HFF-Myc (cell line): Measurements from ENCODE around the gene KLHL25.

Source experiments
- DNase-seq: peaks from one replicate; pipeline ENCODE4 v3.0.0-alpha.2; 2011; ENCODE audit warnings: low read depth; ENCODE audit errors: extremely low read depth
- H3K4me3 ChIP-seq: replicated peaks from 2 replicates; pipeline ENCODE4 v1.5.1; 2011; ENCODE audit warnings: low read depth, mild to moderate bottlenecking, control low read depth, low read length
- TF ChIP-seq, protein P1 (sequence below): IDR thresholded peaks from 2 replicates; pipeline ENCODE4 v1.5.1; 2012; ENCODE audit warnings: mild to moderate bottlenecking, low read depth, low read length, control low read depth; ENCODE audit errors: missing control alignments

Gene KLHL25

DNA sequence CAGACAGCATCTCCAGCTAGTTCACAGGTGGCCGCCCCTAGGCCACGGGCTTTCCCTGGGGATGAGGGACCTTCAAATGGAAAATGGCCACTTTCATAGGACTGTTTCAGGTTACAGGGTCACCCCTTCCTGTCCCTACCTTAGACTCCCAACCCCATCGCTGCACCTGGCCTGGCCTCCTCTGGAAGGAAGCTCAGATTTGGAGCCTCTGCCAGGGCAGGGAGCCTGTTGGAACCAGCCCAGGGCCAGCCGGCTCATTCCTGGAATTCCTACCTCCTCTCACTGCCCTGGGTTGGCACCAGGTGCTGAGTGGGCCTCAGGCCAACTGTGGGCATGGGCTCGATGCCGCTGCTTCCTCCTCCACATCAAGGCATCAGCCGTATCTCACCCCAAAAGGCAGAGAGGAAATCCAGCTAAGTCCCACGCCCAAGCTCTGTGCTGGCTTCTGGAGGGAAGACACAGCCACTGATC is 42.2 kb downstream of the KLHL25 start:
- H3K4me3 ChIP-seq, result no peak overlapping the region
- TF ChIP-seq, protein P1, sequence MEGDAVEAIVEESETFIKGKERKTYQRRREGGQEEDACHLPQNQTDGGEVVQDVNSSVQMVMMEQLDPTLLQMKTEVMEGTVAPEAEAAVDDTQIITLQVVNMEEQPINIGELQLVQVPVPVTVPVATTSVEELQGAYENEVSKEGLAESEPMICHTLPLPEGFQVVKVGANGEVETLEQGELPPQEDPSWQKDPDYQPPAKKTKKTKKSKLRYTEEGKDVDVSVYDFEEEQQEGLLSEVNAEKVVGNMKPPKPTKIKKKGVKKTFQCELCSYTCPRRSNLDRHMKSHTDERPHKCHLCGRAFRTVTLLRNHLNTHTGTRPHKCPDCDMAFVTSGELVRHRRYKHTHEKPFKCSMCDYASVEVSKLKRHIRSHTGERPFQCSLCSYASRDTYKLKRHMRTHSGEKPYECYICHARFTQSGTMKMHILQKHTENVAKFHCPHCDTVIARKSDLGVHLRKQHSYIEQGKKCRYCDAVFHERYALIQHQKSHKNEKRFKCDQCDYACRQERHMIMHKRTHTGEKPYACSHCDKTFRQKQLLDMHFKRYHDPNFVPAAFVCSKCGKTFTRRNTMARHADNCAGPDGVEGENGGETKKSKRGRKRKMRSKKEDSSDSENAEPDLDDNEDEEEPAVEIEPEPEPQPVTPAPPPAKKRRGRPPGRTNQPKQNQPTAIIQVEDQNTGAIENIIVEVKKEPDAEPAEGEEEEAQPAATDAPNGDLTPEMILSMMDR, result no peak
- no peak for DNase-seq

DNA sequence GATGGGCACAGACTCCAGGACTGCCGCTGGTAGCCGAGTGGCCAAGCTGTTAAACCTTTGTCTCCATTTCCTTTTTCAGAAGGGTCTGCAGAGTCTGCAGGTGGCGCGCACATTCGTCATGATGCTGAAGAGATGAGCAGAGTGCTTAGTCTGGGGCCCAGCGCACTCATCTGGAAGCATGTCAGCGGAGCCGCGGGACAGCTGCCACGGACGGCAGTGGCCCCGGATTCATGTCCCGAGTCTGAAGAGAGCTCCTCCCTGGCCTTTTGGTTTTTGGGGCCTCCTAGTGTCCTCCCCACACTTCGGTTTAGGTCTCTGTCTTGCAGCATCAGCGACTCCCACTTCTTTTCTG is 42.6 kb downstream of the KLHL25 start:
- no peak overlapping the region for H3K4me3 ChIP-seq
- no peak for DNase-seq
- TF ChIP-seq, protein P1, result no peak

DNA sequence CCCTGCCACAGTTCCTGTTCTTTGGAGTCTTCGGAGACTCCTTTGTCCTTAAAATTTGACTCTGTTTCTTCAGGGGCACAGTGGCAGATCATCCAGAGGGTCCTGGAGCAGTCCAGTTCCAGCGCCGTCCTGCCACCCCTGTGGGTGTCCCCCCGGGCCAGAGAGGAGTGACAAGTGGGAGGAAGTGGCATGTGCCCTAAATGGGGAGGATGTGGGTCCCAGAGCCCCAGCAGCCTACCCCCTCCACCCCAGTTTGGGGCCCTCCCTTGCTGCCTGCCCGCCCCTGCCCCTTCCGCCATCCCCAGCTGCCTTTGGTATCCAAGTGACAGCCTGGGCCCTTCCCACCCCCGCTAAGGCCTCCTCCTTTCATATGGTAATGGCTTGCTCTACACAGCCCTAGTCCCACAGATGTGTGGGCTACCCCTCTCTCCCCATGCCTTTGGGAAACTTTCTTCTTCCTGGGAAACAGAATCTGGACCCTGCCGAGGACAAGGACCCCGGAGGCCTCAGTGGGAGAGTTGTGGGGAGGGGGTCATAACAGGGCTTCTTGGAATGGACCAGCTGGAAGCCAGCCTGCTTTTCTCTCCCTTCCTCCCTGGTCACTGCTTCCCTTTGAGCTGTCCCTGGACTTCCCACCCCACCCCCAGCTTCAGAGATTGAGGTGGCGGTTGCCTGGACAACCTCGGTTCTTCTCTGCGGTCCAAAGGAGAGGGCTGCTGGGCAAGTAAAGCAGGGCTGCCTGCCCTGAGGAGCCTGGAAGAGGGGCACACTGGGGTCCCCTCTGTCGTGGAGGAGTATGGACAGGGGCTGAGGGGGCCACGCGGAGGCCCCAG is 43.2 kb downstream of the KLHL25 start:
- DNase-seq, result no peak
- TF ChIP-seq, protein P1, result no peak
- H3K4me3 ChIP-seq, result no peak overlapping the region

DNA sequence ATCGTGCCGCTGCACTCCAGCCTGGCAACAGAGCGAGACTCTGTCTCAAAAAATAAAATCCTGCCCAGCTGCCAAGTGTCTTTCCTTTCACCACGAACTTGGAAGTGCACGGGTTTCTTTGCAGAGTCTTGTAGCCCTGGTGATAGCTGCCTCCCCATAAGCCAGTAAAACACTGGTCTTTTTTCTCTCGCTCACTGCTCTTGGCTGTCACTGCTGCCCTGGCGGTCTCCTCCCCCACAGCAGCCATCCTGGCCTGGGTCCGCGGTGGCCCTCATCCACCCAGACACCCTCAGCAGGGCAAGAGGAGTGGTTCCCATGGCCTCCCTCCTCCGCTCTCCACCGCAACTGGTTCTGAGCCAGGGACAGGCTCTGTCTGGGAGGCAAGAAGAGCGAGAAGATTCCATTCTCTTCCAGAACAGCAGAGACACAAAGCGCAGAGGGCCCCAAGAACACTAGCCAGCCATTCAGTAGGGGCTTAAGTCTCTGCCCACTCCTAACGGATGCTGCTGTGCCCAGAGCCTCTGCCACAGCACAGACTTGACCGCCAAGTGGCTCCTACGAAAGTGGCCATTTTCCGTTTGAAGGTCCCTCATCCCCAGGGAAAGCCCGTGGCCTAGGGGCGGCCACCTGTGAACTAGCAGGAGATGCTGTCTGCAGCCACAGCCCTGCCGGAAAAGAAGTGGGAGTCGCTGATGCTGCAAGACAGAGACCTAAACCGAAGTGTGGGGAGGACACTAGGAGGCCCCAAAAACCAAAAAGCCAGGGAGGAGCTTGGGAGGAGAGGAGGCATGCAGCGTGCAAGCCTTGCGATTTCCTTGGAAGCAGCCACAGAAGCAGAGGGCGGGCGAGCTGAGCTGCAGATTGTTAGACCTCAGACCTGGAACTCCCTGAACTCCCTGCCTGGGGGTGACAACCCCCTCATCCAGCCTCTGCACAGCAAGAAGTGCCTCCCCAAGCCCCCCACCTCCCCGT is 44.1 kb downstream of the KLHL25 start:
- H3K4me3 ChIP-seq, result no peak overlapping the region
- TF ChIP-seq, protein P1, result no peak
- DNase-seq, result no peak

DNA sequence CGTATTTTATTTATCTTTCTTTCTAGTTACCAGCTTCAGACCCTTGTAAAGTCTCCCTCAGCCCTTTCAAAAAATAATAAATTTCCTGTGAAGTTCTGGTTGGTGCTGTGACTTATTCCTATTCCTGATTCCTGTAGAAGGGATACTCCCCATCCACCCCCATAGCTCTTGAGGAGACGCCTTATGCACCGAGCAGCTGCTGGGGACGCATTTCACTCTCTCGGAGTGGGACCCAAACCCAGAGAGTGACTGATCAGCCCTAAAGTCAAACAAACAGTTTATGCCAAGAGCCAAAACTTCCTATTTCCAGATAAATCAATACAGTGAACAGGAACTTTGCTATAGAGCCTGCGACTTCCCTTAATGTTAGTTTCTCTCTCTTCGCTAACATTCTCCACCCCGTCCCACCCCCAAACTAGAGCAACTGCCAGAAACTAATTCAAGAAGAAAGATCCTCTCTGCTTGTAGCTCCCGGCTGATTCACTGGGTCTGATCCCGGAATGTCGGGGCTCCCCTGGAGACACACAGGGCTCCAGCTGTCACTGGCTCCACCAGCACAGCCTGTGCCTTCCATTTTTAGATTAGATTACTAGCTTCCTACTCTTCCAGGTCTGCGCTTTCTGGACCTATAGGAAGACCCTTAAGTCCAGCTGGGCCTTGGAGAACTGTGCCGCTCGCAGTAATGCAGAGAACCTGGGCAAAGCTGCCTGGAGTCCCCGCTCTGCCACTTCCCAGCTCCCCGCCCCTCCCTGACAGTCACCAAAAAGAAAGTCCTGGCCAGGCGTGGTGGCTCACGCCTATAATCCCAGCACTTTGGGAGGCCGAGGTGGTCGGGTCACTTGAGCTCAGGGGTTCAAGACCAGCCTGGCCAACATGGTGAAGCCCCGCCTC is 45.2 kb downstream of the KLHL25 start:
- H3K4me3 ChIP-seq, result no peak overlapping the region
- TF ChIP-seq, protein P1, result no peak
- DNase-seq, result no peak

DNA sequence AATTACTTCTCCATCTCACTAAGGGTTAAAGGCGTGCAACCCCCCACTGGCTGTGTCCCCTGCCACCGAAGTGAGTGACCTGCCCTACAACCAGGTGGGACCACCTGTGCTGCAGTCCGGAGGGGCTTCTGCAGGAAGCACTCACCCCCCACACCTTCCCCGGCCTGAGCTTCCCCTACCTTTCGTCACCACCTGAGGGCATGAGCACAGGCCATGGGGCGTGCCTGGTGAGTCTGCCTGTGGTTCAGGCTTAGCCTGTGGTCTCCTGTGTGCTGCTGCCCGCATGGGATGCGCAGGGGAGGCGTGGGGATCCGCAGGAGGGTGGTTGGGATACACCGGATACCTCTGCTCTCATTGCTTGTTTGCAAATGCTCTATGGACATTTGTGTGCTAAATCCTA is 46.0 kb downstream of the KLHL25 start:
- TF ChIP-seq, protein P1, result no peak
- no peak for DNase-seq
- no peak overlapping the region for H3K4me3 ChIP-seq
